HEK293T (cell line): ENCODE measurements around the gene RBM23.
"Not testable (repeated sequence)": the region's sequence is repeated elsewhere in the genome, so short reads cannot be mapped to it uniquely, and the experiment has no call there.

ENCODE experiments used
- CTCF ChIA-PET: fragments of 350-600 bp; formaldehyde crosslinking; extraction: SDS; loops from one replicate; lab custom pipeline; 2021; ENCODE audit warnings: antibody characterized with exemption, inconsistent platforms; lab: Yijun Ruan, JAX
- POLR2A ChIA-PET: fragments of 350-600 bp; formaldehyde crosslinking; extraction: SDS; loops from one replicate; lab custom pipeline; 2020; ENCODE audit warnings: antibody characterized with exemption, inconsistent platforms; lab: Yijun Ruan, JAX
- DNase-seq: peaks from one replicate; pipeline ENCODE4 v3.0.0; 2012; ENCODE audit warnings: mixed read lengths; ENCODE audit errors: extremely low spot score
- ARNT ChIP-seq: fragments of 450-650 bp; IDR thresholded peaks from 2 replicates; pipeline ENCODE4 v1.6.1; 2017; ENCODE audit warnings: mild to moderate bottlenecking
- BHLHE40 ChIP-seq: fragments of 450-650 bp; IDR thresholded peaks from 2 replicates; pipeline ENCODE4 v1.6.1; 2016; ENCODE audit warnings: mild to moderate bottlenecking, moderate library complexity, borderline replicate concordance
- CTBP1 ChIP-seq: fragments of 450-650 bp; IDR thresholded peaks from 2 replicates; pipeline ENCODE4 v1.6.1; 2016; ENCODE audit warnings: borderline replicate concordance
- ELF4 ChIP-seq: fragments of 450-650 bp; IDR thresholded peaks from 2 replicates; pipeline ENCODE4 v1.6.1; 2017; ENCODE audit warnings: antibody characterized with exemption
- FOXA1 ChIP-seq: fragments of 450-650 bp; IDR thresholded peaks from 2 replicates; pipeline ENCODE4 v1.6.1; 2016; ENCODE audit warnings: mild to moderate bottlenecking
- FOXK2 ChIP-seq: fragments of 450-650 bp; IDR thresholded peaks from 2 replicates; pipeline ENCODE4 v1.6.1; 2016; ENCODE audit warnings: mild to moderate bottlenecking
- FOXM1 ChIP-seq: fragments of 450-650 bp; IDR thresholded peaks from 2 replicates; pipeline ENCODE4 v1.6.1; 2017; ENCODE audit warnings: mild to moderate bottlenecking, borderline replicate concordance
- HDGF ChIP-seq: fragments of 450-650 bp; IDR thresholded peaks from 2 replicates; pipeline ENCODE4 v1.6.1; 2017; ENCODE audit warnings: antibody characterized with exemption, borderline replicate concordance
- L3MBTL2 ChIP-seq: fragments of 450-650 bp; conservative IDR thresholded peaks from 2 replicates; pipeline ENCODE4 v1.6.1; 2016; ENCODE audit warnings: mild to moderate bottlenecking
- LEF1 ChIP-seq: fragments of 450-650 bp; IDR thresholded peaks from 2 replicates; pipeline ENCODE4 v1.6.1; 2017; ENCODE audit warnings: mild to moderate bottlenecking, borderline replicate concordance
- NFRKB ChIP-seq: fragments of 450-650 bp; IDR thresholded peaks from 2 replicates; pipeline ENCODE4 v1.6.1; 2016; ENCODE audit warnings: mild to moderate bottlenecking, moderate library complexity
- SP1 ChIP-seq: fragments of 450-650 bp; IDR thresholded peaks from 2 replicates; pipeline ENCODE4 v1.6.1; 2017
- SUZ12 ChIP-seq: fragments of 450-650 bp; IDR thresholded peaks from 2 replicates; pipeline ENCODE4 v1.6.1; 2016; ENCODE audit warnings: mild to moderate bottlenecking
- TARDBP ChIP-seq: fragments of 450-650 bp; IDR thresholded peaks from 2 replicates; pipeline ENCODE4 v1.6.1; 2016
- ZNF384 ChIP-seq: fragments of 450-650 bp; IDR thresholded peaks from 2 replicates; pipeline ENCODE4 v1.6.1; 2016
- TF ChIP-seq, protein P1 (sequence below): fragments of 450-650 bp; IDR thresholded peaks from 2 replicates; pipeline ENCODE4 v1.6.1; 2016

The RBM23 gene

DNA sequence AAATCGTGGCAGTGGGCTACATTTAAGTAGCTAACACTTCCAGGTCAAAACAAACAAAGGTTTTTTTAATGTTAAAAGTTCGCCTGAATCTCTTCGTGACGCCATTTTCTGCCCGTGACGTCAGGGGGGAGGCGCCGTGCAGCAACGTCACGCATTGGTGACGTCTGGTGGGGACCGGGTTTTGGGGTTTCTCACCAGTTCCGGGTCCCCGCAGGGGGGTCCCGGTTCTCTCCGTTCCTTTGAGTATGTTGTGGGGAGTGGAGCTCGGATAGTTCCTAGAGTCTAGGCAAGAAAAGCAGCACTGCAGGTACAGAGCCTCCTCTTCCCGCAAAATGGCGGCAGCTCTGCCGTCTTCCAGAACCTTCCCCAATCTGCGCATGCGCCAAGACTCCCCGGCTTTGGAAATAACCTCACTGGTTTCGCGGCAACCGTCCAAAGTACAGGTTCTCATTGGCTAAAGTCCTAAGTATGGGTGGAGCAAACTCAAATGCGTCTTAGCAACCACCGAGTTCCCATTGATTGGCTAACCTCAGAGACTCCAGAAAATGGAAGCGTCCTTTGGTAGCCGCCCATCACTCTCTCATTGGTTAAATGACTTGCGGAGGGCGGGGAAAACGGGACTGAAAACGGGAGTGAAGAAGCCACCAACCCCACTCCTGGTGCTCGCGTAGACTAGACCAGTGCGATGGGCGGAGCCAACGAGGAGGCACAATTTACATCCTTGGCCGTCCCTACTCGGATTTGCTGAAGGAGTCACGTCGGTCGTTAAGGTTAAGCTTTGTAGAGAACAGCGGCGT lies at the start of gene RBM23:
Gene RBM23, minus strand, starts transcription at position 346 of the 797 bp plus-strand sequence.
- ChIA-PET POLR2A (interaction anchor here (0.5 to 4.1 kb wide), 15 partner anchors 10 to 454 kb away, joined by 3 to 50 read pairs (median 4); partner anchors contain the start of genes HAUS4 and PRMT5), CTCF (interaction anchor here (1.0 to 3.7 kb wide), 4 partner anchors 11 to 68 kb away, joined by 3 to 21 read pairs (median 4); partner anchors contain the start of gene PRMT5)
- no peak for TF ChIP-seq ARNT
- no peak for TF ChIP-seq SUZ12
- TF ChIP-seq, protein P1, sequence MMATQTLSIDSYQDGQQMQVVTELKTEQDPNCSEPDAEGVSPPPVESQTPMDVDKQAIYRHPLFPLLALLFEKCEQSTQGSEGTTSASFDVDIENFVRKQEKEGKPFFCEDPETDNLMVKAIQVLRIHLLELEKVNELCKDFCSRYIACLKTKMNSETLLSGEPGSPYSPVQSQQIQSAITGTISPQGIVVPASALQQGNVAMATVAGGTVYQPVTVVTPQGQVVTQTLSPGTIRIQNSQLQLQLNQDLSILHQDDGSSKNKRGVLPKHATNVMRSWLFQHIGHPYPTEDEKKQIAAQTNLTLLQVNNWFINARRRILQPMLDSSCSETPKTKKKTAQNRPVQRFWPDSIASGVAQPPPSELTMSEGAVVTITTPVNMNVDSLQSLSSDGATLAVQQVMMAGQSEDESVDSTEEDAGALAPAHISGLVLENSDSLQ: peak; percentile 92
- 0 out of 2 replicates have a peak, but pooled peaks have one; percentile 72 for TF ChIP-seq HDGF
- TF ChIP-seq TARDBP: peak; percentile 96
- TF ChIP-seq SP1: no peak
- DNase-seq: peak; percentile 93

DNA sequence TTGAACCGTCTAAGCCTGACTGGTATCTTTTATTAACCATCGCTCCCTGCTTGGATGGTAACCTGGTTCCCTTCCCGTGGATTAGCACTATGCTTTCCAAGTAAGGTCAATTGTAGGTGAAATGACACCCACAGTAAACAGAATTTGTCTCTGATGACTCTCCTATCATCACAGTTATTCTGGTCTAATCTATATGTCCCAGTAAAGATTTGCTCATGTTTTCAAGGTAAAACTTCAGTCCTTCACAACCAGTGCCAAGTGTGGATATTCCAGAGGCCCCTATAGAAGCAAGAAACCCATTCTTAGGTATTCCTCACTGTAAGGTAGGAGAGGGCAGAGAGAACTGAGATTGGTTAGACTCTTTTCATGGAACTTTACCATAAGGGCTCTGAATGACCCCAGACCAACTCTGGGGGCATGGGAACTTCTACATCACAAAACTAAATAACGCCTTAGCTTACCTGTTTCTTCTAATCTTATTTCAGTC lies 47.9 kb upstream of the RBM23 start:
- TF ChIP-seq NFRKB (no peak), ARNT (no peak), HDGF (no peak), LEF1 (no peak), BHLHE40 (no peak), ELF4 (no peak), TARDBP (no peak), CTBP1 (no peak), ZNF384 (no peak), SP1 (no peak), SUZ12 (no peak), FOXK2 (no peak), L3MBTL2 (no peak), FOXM1 (no peak), FOXA1 (no peak)
- TF ChIP-seq, protein P1: no peak
- ChIA-PET CTCF (interaction anchor here (0.6 kb wide), 1 partner anchor 313 kb away, joined by 3 read pairs; no protein-coding TSS in a partner anchor), POLR2A (interaction anchor here (0.7 to 4.6 kb wide), 3 partner anchors 10 to 40 kb away, joined by 3 to 48 read pairs (median 3); partner anchors contain the start of genes HAUS4 and PRMT5)
- DNase-seq: no peak

DNA sequence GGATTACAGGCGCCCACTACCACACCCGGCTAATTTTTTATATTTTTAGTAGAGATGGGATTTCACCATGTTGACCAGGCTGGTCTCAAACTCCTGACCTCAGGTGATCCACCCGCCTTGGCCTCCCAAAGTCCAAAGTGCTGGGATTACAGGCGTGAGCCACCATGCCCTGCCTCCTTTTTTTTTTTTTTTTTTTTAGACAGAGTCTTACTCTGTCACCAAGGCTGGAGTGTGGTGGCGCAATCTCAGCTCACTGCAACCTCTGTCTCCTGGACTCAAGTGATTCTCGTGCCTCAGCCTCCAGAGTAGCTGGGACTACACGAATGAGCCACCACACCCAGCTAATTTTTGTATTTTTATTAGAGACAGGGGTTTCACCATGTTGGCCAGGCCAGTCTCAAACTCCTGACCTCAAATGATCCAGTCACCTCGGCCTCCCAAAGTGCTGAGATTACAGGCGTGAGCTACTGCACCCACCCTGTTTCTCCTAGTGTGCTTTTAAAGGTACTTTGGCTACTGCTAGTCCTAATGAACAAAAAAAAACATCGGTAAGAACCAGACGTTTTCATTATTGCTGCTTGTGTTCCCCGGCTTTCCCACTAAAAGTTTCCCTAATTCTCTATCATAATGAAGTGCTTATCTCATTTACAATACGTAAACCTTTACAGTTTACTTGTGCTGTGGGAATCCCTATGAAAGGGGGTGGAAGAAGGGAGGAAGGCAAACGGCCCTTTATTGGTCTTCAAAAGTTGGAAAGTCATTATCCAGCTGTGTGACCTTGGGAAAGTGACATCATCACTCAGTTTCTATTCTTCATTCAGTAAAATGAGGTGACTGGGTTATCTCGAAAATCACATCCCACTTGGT lies 47.2 kb upstream of the RBM23 start:
- DNase-seq: not testable (repeated sequence)
- TF ChIP-seq ZNF384: 0 out of 2 replicates have a peak, but pooled peaks have one; percentile 28
- POLR2A ChIA-PET: interaction anchor here (0.6 to 4.6 kb wide), 5 partner anchors 9 to 41 kb away, joined by 3 to 48 read pairs (median 3); partner anchors contain the start of genes AJUBA, HAUS4 and PRMT5
- CTCF ChIA-PET: interaction anchor here (0.6 to 0.9 kb wide), 2 partner anchors 20 to 312 kb away, joined by 3 read pairs; no protein-coding TSS in a partner anchor

DNA sequence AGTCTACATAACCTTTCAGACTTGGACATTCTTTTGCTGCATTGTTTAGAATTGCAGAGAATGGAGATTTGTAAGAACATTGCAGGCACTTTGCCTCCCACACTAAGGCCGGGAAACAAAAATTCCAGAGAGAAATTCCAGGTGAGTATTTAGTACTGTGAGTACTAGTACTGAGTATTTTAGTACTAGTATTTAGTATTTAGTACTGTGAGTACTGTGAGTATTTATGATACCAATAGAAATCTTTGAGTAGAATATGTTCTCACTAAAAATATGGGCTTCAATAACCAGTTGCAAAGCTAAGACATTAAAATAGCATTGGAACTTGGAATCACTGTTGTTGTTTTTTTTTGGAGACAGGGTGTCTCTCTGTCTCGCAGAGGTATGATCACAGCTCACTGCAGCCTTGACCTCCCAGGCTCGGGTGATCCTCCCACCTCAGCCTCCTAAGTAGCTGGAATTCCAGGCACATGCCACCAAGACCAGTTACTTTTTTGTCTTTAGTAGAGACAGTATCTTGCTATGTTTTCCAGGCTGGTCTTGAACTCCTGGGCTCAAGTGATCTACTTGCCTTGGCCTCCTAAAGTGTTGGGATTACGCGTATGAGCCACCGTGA lies 43.2 kb upstream of the RBM23 start:
- TF ChIP-seq CTBP1: no peak
- no peak for TF ChIP-seq FOXK2
- no peak for DNase-seq
- ChIA-PET CTCF (interaction anchor here (1.0 to 2.4 kb wide), 3 partner anchors 12 to 96 kb away, joined by 3 to 7 read pairs (median 4); no protein-coding TSS in a partner anchor), POLR2A (interaction anchor here (1.3 kb wide), 1 partner anchor 96 kb away, joined by 3 read pairs; no protein-coding TSS in a partner anchor)

DNA sequence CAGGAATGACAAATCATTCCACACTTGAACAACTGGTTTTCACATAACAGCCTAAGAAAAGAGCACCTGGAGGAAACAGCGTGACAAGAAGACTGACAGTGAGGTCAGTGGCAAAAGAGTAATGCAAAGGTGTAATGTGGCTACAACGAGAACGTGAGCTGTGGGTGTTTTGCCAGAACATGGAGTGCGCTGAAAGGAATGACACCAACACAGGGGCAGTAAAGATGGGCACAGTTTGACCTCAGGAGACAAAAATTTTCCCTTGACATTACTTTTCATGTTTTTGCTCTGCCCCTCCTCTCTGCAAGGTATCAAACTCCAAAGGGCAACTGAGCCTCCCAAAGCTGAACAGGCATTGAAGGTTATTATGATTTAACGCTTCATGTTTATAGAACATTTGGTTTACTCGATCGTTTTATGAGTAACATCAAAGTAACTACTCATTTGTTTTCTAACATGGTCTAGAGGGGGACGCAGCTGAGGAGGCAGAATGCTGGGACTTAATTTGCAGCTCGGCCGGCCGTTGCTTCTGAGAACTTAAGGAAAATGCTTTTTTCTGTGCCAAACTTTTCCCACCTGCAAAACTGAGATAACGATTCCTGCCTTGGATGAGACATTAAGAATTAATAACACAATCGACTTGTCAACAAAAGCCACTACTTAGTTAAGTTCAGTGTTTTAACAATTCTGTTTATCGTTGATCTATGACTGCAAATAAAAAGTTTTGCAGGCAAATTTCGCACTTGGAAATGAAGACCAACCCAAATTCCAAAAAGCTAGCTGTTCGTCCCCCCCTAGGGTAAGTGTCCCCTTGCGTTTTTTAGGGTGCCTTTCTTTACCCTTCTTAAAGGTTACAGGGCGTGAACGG lies 37.0 kb upstream of the RBM23 start:
- no peak for DNase-seq
- TF ChIP-seq ARNT (no peak), NFRKB (no peak), BHLHE40 (no peak), FOXM1 (no peak), TARDBP (no peak), ELF4 (no peak), FOXA1 (no peak)
- TF ChIP-seq, protein P1: no peak
- ChIA-PET POLR2A (interaction anchor here (0.8 to 4.3 kb wide), 25 partner anchors 10 to 442 kb away, joined by 3 to 49 read pairs (median 9); partner anchors contain the start of genes ACIN1, AJUBA, C14orf119 and PRMT5), CTCF (interaction anchor here (0.6 to 2.3 kb wide), 11 partner anchors 12 to 119 kb away, joined by 3 to 8 read pairs (median 4); no protein-coding TSS in a partner anchor)
